GM19397 (cell line): ENCODE measurements around the gene AK5.

ENCODE experiments used
- ATAC-seq: cut with Tn5 transposase; IDR thresholded peaks from one replicate; pipeline ENCODE4 v1.9.1; 2021; ENCODE audit warnings: mild to moderate bottlenecking, moderate library complexity; ENCODE audit not compliant: unreplicated experiment

Gene AK5

DNA sequence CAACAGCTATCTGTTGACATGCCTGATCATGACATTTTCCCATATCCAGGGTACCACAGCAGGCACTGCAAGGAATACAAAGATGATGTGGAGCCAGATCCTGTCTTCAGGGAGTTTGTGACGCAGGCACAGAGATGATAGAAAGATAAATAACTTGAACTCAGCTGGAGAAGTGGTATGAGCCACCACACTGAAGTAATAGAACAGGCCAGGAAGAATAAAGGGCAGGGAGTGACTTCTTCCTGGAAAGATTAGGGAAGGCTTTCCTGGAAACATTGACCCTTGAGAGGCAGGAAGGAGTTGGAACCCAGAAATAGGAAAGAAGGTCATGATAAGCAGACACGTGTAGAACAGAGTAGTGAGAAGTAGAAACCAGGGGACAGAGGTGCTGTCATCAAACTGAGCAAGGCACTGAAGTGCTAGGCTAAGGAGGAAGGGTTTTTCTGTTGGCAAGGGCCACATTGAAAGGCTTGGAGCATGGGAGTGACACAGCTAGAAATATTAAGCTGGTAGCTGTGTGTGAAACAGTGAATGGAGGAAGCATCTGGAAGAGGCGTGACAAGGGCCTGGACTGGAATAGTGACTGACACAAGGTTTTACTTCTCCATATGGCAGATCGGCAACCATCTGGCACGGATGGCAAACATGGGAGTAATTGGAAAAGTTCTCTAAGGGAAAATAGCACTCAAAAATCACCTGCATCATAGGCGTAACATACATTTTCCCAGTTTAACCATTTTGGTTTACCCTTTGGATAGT lies 68.4 kb downstream of the AK5 start:
- ATAC-seq, result no peak

DNA sequence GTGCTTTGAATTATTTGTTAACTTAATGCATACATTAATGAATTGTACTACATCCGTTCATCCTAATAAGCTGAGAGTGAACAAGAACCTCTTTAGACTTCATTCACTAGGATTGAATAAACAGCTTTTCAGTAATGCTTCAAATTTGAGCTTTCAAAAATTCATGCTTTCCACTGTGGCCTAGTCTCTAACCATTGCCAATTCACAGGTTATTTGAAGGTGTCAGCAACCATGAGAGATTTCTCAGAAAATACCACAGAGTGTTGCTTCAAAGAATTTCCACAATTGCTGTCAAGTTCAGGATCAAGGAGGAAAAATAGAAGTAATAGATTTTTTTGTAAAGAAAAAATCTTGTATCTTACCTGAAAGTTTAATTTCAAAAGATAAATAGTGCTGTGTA lies 72.7 kb downstream of the AK5 start:
- no peak for ATAC-seq

DNA sequence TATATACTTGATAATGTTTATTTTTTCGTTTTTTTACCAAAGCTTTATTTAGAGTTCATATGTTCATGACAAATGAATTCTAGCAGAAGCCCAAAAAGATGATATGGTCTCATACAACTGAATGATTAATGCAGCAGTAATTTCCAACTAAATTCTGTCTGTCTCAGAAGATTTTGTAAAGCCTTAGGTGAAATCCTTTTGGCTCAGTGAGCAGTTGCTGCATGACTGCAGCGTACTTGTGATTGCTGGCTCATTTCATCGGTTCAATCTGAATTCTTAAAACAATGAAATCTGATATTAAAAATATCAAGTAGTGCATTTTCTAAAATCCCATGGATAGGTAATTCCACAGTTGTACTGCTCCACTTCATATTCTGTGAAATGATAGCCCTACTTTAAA lies 73.2 kb downstream of the AK5 start:
- ATAC-seq, result no peak

DNA sequence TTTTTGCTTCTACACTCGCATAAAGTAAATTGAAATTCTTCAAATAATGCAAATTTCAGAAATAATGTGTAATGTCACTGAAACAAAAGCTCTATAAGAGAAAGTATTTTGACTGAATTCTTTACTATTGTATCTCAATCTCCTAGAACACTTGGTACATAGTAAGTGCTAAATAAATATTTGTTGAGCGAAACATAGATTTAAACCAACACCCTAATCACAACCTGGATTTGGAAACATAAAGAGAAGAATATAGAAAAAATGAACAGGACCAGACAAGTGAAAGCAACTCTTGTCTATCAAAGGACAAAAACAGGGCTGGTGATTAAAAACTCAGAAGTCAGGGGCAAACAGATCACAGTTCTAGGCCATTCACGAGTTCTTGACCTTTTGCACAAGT lies 74.3 kb downstream of the AK5 start:
- ATAC-seq, result no peak

DNA sequence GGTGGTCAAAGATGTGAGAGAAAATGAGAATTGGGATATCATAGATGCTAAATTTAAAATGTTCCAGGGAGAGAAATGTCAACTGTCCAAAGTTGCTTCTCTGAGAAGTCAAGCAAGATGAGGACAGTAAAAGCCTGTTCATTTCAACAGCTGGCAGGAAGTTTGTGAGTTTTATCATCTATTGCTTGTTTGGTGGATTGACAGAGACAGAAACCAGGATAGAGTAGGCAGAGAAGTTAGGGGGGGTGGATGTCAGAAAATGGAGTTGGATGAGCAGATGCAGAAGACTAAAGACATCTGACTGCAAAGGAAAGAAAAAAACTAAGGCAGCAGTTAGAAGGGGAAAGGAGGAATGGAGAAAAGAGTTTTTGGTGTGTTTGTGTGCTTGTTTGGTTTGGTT lies 78.4 kb downstream of the AK5 start:
- no peak for ATAC-seq

DNA sequence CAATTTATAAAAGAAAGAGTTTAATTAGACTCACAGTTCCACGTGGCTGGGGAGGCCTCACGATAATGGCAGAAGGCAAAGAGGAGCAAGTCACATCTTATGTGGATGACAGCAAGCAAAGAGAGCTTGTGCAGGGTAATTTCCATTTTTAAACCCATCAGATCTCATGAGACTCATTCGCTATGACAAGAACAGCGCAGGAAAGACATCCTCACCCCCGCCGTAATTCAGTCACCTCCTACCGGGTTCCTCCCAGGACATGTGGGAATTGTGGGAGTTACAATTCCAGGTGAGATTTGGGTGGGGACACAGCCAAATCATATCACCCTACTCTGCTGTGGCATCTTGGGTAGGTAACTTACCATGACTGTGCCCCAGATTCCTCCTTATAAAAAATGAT lies 79.8 kb downstream of the AK5 start:
- ATAC-seq, result no peak

DNA sequence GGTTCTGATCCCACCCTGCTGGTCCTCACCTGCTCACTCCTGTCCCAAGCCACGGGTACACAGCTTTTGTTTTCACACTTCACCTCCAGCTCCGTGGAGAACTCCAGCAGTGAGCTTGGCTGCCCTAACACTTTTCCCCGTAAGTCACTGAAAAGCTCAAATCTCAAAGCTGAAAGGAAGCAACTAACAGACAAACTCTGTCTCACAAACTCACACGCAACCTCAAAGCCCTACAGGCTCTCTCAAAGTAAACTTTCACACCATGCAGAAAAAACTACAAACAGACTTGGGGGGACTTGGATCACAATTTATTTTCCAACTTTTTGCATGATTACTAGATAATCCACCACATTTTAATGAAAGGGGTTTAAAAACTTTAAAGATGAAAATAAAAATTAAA lies 88.3 kb downstream of the AK5 start:
- no peak for ATAC-seq

DNA sequence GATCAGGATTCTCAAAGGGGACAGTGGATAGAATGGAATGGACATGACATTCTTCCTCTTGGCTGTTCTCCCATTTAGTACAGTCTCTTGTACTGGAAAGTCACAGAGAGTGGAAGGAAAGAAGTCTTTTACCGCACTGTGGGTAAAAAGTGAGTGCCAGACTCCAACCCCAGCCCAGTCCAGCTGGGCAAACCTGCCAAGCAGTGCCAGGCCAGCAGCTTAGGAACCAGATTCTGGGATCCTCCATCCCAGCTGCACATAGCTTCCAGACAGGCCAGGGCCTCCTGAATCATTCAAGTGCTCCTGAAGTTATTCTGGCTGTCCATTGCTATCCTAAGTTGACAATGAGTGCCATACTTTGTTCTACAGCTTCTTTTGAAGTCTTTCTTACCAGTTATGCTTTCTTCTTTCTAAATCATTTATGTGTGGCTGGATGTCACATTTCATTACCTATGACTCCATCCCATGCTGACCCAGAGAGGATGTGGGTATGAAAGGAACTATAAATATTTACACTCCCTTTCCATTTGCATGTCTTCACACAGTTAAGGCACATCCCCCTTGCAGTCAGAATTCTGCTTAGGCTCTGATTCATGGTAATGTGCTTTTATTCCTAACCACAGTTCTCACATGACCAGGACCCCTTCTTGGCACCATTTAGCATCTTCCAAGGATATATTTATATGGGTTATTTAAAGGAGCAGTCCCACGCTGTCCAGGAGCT lies 88.9 kb downstream of the AK5 start:
- no peak for ATAC-seq

DNA sequence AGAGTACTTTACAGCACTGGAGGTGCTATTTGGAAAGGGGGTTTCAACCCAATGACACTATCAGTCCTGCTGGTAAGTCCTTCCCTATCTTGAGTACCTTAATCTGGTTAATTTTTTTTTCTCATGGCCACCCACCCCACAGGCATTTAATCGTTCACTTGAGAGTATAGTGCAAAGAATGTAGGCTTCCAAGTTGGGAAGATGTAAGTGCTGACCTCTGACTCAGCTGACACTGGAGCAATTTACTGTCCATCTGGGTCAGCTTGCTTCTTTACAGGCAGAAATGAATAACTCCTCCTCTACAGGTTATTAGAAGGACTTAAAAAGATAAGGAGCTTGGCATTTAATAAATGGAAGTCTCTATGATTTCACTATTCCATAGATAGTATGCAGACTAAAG lies 89.6 kb downstream of the AK5 start:
- no peak for ATAC-seq

DNA sequence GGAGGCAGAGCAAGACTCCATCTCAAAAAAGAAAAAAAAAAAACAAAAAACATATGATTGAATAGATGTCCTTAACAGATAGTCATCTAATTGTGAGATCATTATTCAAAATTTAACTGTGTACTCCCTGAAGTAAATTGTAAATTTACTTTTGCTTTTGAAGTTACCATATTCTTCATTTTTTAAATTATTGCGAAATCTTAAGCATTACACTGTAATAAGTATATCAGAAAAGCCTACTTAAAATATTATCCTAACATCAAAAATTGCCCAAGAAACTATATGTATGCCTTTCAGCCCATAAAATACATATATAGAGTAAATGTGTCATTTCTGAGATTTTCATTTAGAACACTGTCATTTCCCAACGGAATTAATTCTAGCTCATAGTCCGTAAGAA lies 91.9 kb downstream of the AK5 start:
- no peak for ATAC-seq

DNA sequence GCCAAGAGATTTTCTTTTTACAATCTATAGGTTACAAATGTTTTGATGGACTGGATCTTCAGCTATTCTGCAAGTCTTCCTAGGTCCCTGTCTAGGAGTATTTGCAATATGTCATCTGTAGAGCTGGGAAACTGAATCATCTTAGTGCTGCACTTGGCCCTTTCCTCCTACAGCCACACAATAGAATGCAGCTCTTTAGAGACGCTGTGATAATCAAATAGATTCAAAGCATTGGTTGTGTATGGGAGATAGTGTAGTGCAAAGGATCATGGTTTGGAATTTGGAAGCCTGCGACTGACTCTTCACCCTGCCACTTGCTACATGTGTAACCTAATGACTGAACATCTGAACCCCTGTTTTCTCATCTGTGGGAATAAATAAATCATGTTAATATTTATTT lies 93.7 kb downstream of the AK5 start:
- ATAC-seq, result no peak

DNA sequence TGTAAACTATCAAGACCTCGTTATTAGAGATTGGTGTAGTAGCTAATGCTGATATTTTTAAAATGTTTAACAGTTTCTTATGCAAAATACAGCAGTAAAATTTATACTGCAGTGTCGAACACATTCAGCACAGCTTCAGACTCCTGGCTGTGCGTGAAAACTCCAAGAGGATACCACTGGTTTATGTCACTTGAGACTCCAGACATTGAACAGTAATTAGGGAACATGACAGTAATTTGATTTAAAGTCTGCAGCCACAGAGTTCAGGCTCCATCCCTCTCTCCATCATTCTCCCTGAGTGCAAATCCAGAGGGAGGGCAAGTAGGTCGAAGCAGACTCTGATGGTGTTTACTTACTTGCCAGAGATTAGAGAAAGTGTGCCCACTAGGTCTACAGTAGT lies 94.2 kb downstream of the AK5 start:
- no peak for ATAC-seq

DNA sequence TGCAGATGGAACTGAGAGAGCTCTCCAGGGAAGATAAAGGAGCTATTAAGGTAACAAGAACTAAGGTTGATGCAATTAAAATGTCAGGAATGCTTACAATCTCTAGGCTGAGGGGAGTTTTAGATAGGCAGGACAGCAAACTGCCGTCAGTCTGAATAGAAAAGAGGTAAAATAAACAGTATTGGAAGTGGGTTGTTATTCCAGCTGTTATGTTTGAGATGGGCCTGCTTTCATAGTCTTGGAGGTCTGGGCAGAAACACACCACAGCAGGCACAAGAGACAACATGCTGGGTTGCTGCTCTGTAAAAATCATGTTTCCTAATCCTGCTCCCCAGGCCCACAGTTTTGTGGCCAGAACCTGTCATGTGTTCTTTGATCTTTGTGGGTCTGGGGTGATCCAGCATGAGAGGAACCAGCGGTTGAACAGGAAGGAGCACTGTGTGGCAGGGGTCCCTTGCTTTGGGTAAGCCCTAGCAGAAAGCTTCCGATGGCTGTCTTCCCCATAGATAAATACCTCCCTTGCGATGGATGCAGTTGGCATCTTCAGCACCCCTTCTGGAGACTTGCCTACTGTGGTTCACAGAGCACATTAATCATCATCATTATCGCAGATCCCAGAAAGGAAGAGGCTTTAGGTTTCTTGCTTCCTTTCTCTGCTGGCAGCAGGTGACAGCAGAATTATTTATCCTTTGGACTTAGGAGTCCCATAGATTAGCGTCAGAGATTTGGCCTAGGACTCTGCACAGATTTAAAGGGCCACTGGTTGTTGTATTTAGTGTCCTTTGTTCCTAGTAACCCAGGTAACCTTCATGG lies 97.1 kb downstream of the AK5 start:
- ATAC-seq, result no peak

DNA sequence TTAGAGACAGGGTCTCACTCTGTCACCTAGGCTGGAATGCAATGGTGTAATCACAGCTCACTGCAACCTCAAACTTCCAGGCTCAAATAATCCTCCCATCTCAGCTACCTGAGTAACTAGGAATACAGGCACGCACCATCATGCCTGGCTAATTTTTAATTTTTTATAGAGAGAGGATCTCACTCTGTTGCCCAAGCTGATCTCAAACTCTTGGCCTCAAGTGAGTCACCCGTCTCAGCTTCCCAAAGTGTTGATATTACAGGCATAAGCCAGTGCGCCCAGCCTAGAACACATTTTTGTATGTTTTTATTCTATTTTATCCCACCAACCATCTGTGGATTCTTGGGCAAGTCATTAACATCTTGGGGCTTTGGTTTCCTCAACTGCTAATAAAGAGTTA lies 100.5 kb downstream of the AK5 start:
- no peak for ATAC-seq

DNA sequence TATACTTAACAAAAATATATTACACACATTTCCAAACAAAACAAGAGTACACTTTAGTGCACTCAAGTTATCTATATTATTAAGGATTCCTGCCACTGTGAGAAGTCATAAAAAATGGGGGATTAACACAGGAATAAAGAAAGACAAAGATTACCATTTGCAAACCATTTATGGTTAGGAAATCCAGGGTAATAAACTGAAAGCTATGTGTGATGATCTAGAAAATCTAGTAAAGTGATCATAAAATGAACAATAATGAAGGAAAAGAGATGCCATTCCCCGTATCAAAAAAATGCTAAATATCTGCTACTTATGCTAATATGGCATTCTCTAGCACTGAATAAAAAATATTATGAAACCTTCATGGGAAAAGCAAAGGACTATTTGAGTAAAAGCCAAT lies 101.4 kb downstream of the AK5 start:
- no peak for ATAC-seq

DNA sequence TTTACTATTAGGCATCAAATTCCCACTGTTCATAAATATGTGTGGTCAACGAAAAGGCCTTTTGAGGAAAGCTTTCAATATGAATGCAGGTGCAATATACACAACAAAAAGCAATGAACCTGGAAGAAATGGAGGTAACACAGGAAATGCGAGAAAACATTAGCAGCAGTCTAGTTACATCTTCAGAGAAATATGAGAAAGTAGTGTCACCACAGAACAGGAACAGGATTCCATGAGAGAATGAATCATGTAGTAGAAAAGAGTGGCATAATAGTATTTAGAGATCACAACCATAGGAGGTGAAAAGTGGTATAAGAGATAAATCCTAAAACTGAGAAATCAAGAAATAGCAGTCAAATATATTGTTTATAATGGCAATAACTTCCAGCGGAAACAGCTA lies 103.7 kb downstream of the AK5 start:
- no peak for ATAC-seq

DNA sequence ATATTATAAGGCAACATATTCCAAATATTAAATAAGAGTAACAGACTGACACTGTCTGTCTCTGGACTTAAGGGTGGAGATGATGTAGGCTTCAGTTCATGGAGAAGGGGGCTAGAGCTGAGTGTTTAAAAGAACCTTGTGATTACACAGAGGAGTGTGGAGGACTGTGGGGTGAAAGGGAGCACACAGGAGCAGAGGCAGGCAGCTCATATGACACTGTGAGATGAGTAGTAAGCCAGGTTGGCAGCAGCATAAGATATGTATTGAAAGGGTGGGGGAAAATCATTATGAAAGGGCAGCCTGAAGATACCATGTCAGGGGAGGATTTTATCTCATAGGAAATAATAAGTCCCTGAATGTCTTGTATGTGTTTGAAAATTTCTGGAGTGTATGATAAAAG lies 104.5 kb downstream of the AK5 start:
- ATAC-seq, result no peak

DNA sequence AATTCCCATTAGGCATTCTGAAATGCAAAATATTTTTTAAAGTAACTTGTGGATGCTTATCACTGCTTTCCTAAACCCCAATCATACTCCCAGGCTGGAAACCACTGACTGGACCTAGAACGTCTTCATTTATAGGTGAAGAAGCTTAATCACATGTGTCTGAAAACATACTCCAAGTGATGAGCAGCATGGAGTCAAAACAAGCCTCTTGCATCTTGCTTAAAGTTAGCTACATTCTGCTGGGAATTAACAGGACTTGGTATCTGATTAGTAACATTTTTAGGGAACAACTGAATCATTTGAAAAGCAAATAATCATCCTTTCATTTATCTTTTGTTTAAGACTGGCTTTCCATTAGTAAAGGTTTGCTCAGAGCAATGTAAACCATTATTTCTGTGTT lies 105.7 kb downstream of the AK5 start:
- ATAC-seq, result no peak

DNA sequence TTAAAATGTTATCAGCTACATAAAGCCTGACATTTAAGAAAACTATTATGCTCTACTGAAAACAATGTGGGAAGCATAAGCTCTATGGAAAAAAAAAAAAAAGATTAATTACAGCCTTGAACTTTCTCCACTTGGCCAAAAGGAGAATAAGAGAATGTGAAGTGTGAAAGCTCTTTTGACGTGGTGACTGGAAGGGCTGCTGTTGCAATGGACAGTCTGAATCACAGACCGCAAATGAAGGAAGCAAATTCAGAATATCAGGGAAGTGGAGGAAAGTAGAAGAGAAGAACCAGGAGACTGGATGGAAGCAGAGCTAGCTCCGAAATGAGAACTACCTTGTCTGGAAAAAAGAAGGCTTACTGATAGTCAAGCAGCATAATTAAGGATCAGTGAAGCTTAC lies 106.8 kb downstream of the AK5 start:
- ATAC-seq, result no peak

DNA sequence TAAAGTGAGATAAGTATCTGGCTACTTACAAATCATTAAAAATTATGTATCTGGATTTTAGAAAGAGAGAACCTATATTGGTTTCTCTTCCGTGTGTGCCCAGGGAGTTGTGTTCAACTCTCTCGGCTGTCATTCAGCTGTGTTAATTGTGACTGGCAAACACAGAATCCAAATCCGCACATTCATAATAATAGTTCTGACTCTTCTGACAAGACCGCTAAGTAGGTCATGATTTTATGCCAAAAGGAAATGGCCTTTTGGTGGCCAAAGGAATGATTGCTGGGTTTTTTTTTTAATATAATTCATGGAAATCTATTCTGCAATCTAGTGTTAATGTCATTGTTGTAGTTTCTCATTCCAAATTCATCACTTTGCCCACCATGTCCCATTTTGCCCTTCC lies 110.7 kb downstream of the AK5 start:
- ATAC-seq, result no peak

DNA sequence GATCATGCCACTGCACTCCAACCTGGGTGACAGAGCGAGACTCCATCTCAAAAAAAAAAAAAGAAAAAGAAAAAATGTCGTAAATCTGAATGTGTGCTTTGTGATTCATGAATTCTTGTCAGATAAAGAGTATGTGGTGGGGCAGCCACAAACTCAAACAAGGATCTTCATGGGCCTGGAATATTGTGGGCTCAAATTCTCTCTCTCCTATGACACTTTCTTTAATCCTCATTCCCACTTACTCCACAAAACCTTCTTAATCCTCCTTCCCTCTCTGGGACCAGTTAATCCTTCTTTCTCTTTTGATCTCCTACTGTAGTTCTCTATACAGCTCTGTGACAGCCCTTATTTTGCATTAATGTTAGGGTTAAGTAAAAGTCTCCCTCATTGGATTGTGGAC lies 112.3 kb downstream of the AK5 start:
- no peak for ATAC-seq

DNA sequence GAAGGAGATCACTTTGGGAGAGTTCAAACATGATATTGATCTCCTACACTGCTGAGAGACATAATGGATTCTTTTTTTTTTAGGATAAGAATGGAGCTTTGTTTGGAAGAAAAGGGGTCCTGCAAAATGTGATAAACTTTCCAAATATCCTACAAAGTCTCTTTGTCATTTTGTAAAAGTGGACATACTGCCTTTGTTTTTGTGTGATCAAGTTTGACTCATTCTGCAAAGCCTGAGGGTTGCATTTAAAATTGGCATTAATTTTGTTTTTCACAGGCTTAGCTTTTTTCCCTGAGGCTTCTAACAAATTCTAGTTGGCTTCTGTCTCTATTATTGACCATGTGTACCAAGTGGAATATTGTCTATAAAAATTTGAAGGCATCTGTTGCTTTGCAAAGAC lies 113.2 kb downstream of the AK5 start:
- ATAC-seq, result no peak
